C4-2B (cell line): ENCODE data around the gene ACADS.

Experiments
- ZFX ChIP-seq: fragments of 450-650 bp; IDR thresholded peaks from 2 replicates; pipeline ENCODE4 v1.6.1; 2017
- TF ChIP-seq, protein P1 (sequence below): fragments of 450-650 bp; conservative IDR thresholded peaks from 2 replicates; pipeline ENCODE4 v1.5.1; 2017; ENCODE audit warnings: mild to moderate bottlenecking

DNA sequence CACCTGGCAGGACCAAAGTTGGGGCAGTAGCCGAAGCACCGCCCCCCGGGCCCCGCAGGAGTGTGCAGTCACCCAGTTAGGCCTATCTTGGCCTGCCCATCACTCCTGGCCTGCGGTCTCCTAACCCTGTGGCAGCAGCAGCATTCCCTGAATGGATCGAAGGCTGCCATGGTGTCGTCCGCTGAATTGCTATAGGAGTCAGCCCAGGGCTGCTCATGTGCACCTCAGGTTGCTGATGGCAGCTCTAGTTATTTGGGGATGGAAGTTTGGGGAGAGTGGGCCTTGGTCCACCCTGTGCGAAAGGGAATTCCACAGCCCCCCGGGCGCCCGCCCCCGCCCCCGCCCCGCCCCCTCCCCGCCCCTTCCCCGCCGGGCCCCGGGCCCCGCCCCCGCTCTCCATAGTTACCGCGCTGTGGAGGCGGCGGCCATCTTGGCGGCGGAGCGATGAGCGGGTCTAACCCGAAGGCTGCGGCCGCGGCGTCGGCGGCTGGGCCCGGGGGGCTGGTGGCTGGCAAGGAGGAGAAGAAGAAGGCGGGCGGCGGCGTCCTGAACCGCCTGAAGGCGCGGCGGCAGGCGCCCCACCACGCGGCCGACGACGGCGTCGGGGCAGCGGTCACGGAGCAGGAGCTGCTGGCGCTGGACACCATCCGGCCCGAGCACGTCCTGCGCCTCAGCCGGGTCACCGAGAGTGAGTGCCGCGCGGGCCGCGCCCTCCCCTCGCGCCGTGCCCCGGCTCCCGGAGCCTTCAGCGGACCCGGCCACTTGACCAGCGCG is 15.4 kb upstream of the ACADS start, which contains the start of gene UNC119B:
- TF ChIP-seq, protein P1, sequence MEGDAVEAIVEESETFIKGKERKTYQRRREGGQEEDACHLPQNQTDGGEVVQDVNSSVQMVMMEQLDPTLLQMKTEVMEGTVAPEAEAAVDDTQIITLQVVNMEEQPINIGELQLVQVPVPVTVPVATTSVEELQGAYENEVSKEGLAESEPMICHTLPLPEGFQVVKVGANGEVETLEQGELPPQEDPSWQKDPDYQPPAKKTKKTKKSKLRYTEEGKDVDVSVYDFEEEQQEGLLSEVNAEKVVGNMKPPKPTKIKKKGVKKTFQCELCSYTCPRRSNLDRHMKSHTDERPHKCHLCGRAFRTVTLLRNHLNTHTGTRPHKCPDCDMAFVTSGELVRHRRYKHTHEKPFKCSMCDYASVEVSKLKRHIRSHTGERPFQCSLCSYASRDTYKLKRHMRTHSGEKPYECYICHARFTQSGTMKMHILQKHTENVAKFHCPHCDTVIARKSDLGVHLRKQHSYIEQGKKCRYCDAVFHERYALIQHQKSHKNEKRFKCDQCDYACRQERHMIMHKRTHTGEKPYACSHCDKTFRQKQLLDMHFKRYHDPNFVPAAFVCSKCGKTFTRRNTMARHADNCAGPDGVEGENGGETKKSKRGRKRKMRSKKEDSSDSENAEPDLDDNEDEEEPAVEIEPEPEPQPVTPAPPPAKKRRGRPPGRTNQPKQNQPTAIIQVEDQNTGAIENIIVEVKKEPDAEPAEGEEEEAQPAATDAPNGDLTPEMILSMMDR, result no peak
- peak; percentile 83 for TF ChIP-seq ZFX
